SH-SY5Y (cell line): ENCODE data around the gene SPRR4.

Source experiments
- GATA2 ChIP-seq: IDR thresholded peaks from 2 replicates; pipeline ENCODE4 v1.6.1; 2011; ENCODE audit warnings: mild to moderate bottlenecking, low read depth, low read length
- GATA3 ChIP-seq: IDR thresholded peaks from 2 replicates; pipeline ENCODE4 v1.6.1; 2011; ENCODE audit warnings: low read depth, mild to moderate bottlenecking, low read length, moderate library complexity

GRCh38 chr1:152964536-152964935 is 5.9 kb upstream of the SPRR4 start:
- TF ChIP-seq GATA3 (no peak), GATA2 (no peak)
